ENCODE measurements around the gene XRCC4. TPM values are rescaled to one million over a fixed set of nuclear protein-coding genes. Genes with fewer than 3 reads are reported as not detected.

The XRCC4 gene
- total RNA-seq, 1 donor from 2014 or later: 15.5 TPM

- no peak overlapping the region for H2AFZ ChIP-seq (ENCODE audit: low read depth, low read length)
- FAIRE-seq (no peak), DNase-seq (ENCODE audit: low read depth) (no peak)
- Mint-ChIP-seq H3K27me3 (ENCODE audit: low read depth, unreplicated experiment) (no peaks in the 10 kb centered on the region), H3K27ac (ENCODE audit: unreplicated experiment) (no peak overlapping the region), H3K4me3 (ENCODE audit: unreplicated experiment) (no peak overlapping the region), H3K9me3 (ENCODE audit: unreplicated experiment) (peaks cover 23% of the 10 kb centered on the region), H3K36me3 (ENCODE audit: low read depth, unreplicated experiment) (peaks cover 22% of the 10 kb centered on the region), H3K4me1 (ENCODE audit: low read depth, unreplicated experiment) (no peaks in the 10 kb centered on the region)
- no peak overlapping the region for H3K4me2 ChIP-seq (ENCODE audit: low read length)
- H3K4me3 ChIP-seq (ENCODE audit: insufficient read depth, low read depth, low read length): no peak overlapping the region
- no peaks in the 10 kb centered on the region for H4K20me1 ChIP-seq (ENCODE audit: insufficient read depth, low read length)
- H3K36me3 ChIP-seq (ENCODE audit: insufficient read depth, low read length): no peaks in the 10 kb centered on the region
- H3K27me3 ChIP-seq (ENCODE audit: insufficient read depth, low read length): no peaks in the 10 kb centered on the region
- TF ChIP-seq EZH2 (IDR thresholded peaks at IDR 0.05; ENCODE audit: insufficient read depth, low read length) (no peak), CTCF (IDR thresholded peaks at IDR 0.05; ENCODE audit: insufficient read depth, low read depth, low read length) (no peak)
- H3K9me3 ChIP-seq (ENCODE audit: insufficient read depth, low read depth, low read length): peaks cover 3% of the 10 kb centered on the region
- no peak overlapping the region for H3K27ac ChIP-seq (ENCODE audit: low read depth, low read length)
- H3K79me2 ChIP-seq (ENCODE audit: insufficient read depth, low read length): no peaks in the 10 kb centered on the region
- H3K4me1 ChIP-seq (ENCODE audit: insufficient read depth, low read length): no peaks in the 10 kb centered on the region
- no peak overlapping the region for H3K9ac ChIP-seq (ENCODE audit: low read length)
These were observed 56.5 kb downstream of the XRCC4 start for GRCh38 chr5:83133797-83134196.

GRCh38 chr5:83142526-83142925 is 65.2 kb downstream of the XRCC4 start:
- no peak overlapping the region for H2AFZ ChIP-seq (ENCODE audit: low read depth, low read length)
- no peak overlapping the region for H3K27ac ChIP-seq (ENCODE audit: low read depth, low read length)
- H4K20me1 ChIP-seq (ENCODE audit: insufficient read depth, low read length): no peaks in the 10 kb centered on the region
- Mint-ChIP-seq H3K27ac (ENCODE audit: unreplicated experiment) (no peak overlapping the region), H3K4me1 (ENCODE audit: low read depth, unreplicated experiment) (peaks cover 5% of the 10 kb centered on the region), H3K4me3 (ENCODE audit: unreplicated experiment) (no peak overlapping the region), H3K27me3 (ENCODE audit: low read depth, unreplicated experiment) (no peaks in the 10 kb centered on the region), H3K36me3 (ENCODE audit: low read depth, unreplicated experiment) (peaks cover 4% of the 10 kb centered on the region), H3K9me3 (ENCODE audit: unreplicated experiment) (peaks cover 2% of the 10 kb centered on the region)
- H3K36me3 ChIP-seq (ENCODE audit: insufficient read depth, low read length): no peaks in the 10 kb centered on the region
- no peak overlapping the region for H3K9ac ChIP-seq (ENCODE audit: low read length)
- TF ChIP-seq CTCF (IDR thresholded peaks at IDR 0.05; ENCODE audit: insufficient read depth, low read depth, low read length): no peak
- no peak for TF ChIP-seq EZH2 (IDR thresholded peaks at IDR 0.05; ENCODE audit: insufficient read depth, low read length)
- H3K79me2 ChIP-seq (ENCODE audit: insufficient read depth, low read length): no peaks in the 10 kb centered on the region
- peaks cover 3% of the 10 kb centered on the region for H3K4me1 ChIP-seq (ENCODE audit: insufficient read depth, low read length)
- no peaks in the 10 kb centered on the region for H3K27me3 ChIP-seq (ENCODE audit: insufficient read depth, low read length)
- FAIRE-seq (no peak), DNase-seq (ENCODE audit: low read depth) (no peak)
- no peak overlapping the region for H3K4me3 ChIP-seq (ENCODE audit: insufficient read depth, low read depth, low read length)
- H3K4me2 ChIP-seq (ENCODE audit: low read length): no peak overlapping the region
- no peaks in the 10 kb centered on the region for H3K9me3 ChIP-seq (ENCODE audit: insufficient read depth, low read depth, low read length)

- Mint-ChIP-seq H3K27me3 (ENCODE audit: low read depth, unreplicated experiment) (no peaks in the 10 kb centered on the region), H3K9me3 (ENCODE audit: unreplicated experiment) (peaks cover 2% of the 10 kb centered on the region), H3K36me3 (ENCODE audit: low read depth, unreplicated experiment) (peaks cover under 1% of the 10 kb centered on the region), H3K4me1 (ENCODE audit: low read depth, unreplicated experiment) (peaks cover 8% of the 10 kb centered on the region), H3K4me3 (ENCODE audit: unreplicated experiment) (no peak overlapping the region), H3K27ac (ENCODE audit: unreplicated experiment) (no peak overlapping the region)
- TF ChIP-seq EZH2 (IDR thresholded peaks at IDR 0.05; ENCODE audit: insufficient read depth, low read length) (no peak), CTCF (IDR thresholded peaks at IDR 0.05; ENCODE audit: insufficient read depth, low read depth, low read length) (no peak)
- H3K27ac ChIP-seq (ENCODE audit: low read depth, low read length): no peak overlapping the region
- no peaks in the 10 kb centered on the region for H3K9me3 ChIP-seq (ENCODE audit: insufficient read depth, low read depth, low read length)
- DNase-seq (ENCODE audit: low read depth) (peak; percentile 18), FAIRE-seq (no peak)
- no peaks in the 10 kb centered on the region for H3K27me3 ChIP-seq (ENCODE audit: insufficient read depth, low read length)
- H3K36me3 ChIP-seq (ENCODE audit: insufficient read depth, low read length): no peaks in the 10 kb centered on the region
- no peak overlapping the region for H2AFZ ChIP-seq (ENCODE audit: low read depth, low read length)
- no peaks in the 10 kb centered on the region for H3K79me2 ChIP-seq (ENCODE audit: insufficient read depth, low read length)
- H3K4me2 ChIP-seq (ENCODE audit: low read length): no peak overlapping the region
- no peak overlapping the region for H3K4me3 ChIP-seq (ENCODE audit: insufficient read depth, low read depth, low read length)
- H4K20me1 ChIP-seq (ENCODE audit: insufficient read depth, low read length): no peaks in the 10 kb centered on the region
- no peak overlapping the region for H3K9ac ChIP-seq (ENCODE audit: low read length)
- peaks cover 3% of the 10 kb centered on the region for H3K4me1 ChIP-seq (ENCODE audit: insufficient read depth, low read length)
These were observed 67.9 kb downstream of the XRCC4 start for GRCh38 chr5:83145241-83145640.

All from astrocyte (in vitro differentiated cells and primary cell).